Measurements from ENCODE around the gene PLXNB1. TPM values are rescaled to one million over a fixed set of nuclear protein-coding genes. Genes with fewer than 3 reads are reported as not detected.
A peak's percentile ranks its signal among the peaks of the same experiment; 100 is the strongest.

Gene PLXNB1
- total and polyA plus RNA-seq, 10 of the 15 experiments (the other 5 are each of a cell fraction or from before 2014, with no cell fraction given), result 0.18 to 15.1 (median 5.3) TPM

DNA sequence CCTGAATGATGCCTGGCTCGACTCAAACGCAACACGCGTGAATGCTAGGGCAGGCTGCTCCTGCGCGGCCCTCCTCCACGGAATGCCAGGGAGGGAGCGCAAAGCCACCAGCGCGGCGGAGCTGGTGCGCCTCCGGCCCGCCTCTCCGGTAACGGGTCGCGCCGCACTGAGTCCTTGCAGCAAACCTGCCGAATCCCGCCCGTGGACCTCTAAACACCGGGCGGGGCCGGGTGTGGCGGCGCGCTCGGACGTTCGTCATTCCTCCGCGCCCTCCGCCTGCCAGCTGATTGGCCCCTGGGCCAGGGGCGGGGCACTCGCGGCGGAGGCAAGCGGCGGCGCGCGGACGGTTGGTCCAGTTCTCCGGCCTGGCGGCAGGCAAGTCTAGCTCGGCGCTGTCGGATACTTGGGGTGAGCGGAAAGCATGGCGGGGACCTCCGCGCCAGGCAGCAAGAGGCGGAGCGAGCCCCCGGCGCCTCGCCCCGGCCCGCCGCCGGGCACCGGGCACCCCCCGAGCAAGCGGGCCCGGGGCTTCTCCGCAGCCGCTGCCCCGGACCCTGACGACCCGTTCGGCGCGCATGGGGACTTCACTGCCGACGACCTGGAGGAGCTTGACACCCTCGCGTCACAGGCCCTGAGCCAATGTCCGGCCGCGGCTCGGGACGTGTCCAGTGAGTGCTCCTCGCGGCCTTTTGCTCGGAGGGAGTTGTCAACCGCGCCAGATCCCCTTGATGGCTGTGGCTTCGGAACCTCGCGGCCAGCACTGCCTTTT lies 16.7 kb upstream of the PLXNB1 start, which contains the start of gene ATRIP (continued):
- TF ChIP-seq, protein P1, sequence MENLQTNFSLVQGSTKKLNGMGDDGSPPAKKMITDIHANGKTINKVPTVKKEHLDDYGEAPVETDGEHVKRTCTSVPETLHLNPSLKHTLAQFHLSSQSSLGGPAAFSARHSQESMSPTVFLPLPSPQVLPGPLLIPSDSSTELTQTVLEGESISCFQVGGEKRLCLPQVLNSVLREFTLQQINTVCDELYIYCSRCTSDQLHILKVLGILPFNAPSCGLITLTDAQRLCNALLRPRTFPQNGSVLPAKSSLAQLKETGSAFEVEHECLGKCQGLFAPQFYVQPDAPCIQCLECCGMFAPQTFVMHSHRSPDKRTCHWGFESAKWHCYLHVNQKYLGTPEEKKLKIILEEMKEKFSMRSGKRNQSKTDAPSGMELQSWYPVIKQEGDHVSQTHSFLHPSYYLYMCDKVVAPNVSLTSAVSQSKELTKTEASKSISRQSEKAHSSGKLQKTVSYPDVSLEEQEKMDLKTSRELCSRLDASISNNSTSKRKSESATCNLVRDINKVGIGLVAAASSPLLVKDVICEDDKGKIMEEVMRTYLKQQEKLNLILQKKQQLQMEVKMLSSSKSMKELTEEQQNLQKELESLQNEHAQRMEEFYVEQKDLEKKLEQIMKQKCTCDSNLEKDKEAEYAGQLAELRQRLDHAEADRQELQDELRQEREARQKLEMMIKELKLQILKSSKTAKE (IDR thresholded peaks at IDR 0.05; ENCODE audit: low read depth, poor library complexity, severe bottlenecking), result no peak
- TF ChIP-seq, protein P2, sequence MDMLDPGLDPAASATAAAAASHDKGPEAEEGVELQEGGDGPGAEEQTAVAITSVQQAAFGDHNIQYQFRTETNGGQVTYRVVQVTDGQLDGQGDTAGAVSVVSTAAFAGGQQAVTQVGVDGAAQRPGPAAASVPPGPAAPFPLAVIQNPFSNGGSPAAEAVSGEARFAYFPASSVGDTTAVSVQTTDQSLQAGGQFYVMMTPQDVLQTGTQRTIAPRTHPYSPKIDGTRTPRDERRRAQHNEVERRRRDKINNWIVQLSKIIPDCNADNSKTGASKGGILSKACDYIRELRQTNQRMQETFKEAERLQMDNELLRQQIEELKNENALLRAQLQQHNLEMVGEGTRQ (IDR thresholded peaks at IDR 0.05; ENCODE audit: borderline replicate concordance, low read depth, low read length), result no peak
- TF ChIP-seq, protein P3, sequence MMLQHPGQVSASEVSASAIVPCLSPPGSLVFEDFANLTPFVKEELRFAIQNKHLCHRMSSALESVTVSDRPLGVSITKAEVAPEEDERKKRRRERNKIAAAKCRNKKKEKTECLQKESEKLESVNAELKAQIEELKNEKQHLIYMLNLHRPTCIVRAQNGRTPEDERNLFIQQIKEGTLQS (IDR thresholded peaks at IDR 0.05; ENCODE audit: borderline replicate concordance, extremely low read depth, low read depth, low read length), result peak; percentile 85; the same call in 1 of the 2 replicates
- no peak for TF ChIP-seq ASH2L (IDR thresholded peaks at IDR 0.05; ENCODE audit: borderline replicate concordance, low read depth)
- TF ChIP-seq, protein P4, sequence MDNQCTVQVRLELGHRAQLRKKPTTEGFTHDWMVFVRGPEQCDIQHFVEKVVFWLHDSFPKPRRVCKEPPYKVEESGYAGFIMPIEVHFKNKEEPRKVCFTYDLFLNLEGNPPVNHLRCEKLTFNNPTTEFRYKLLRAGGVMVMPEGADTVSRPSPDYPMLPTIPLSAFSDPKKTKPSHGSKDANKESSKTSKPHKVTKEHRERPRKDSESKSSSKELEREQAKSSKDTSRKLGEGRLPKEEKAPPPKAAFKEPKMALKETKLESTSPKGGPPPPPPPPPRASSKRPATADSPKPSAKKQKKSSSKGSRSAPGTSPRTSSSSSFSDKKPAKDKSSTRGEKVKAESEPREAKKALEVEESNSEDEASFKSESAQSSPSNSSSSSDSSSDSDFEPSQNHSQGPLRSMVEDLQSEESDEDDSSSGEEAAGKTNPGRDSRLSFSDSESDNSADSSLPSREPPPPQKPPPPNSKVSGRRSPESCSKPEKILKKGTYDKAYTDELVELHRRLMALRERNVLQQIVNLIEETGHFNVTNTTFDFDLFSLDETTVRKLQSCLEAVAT (IDR thresholded peaks at IDR 0.05), result no peak
- peak; percentile 99 for TF ChIP-seq CREB1 (IDR thresholded peaks at IDR 0.05; ENCODE audit: low read depth)
- 0 out of 2 replicates have a peak, but pooled peaks have one; percentile 61 for TF ChIP-seq STAT1 (conservative IDR thresholded peaks at IDR 0.05)
- peak; percentile 85; the same call in 1 of the 2 replicates for TF ChIP-seq POLR2AphosphoS2 (IDR thresholded peaks at IDR 0.05; ENCODE audit: low read depth, low read length)
- TF ChIP-seq SMAD5 (IDR thresholded peaks at IDR 0.05; ENCODE audit: low read depth), result peak; percentile 76
- no peak for TF ChIP-seq MEF2B (IDR thresholded peaks at IDR 0.05; ENCODE audit: partially characterized antibody, poor library complexity, severe bottlenecking)
- TF ChIP-seq GABPA (IDR thresholded peaks at IDR 0.05; ENCODE audit: low read depth), result 0 out of 2 replicates have a peak, but pooled peaks have one; percentile 50
- peak; percentile 94 for TF ChIP-seq NKRF (conservative IDR thresholded peaks at IDR 0.05)
- TF ChIP-seq TARDBP (IDR thresholded peaks at IDR 0.05; ENCODE audit: borderline replicate concordance), result no peak
- no peak; the same call in none of the 2 replicates for TF ChIP-seq GATAD2B (conservative IDR thresholded peaks at IDR 0.05; ENCODE audit: low read depth)
- TF ChIP-seq CHD4 (IDR thresholded peaks at IDR 0.05), result no peak
- peak; percentile 83 for TF ChIP-seq ZNF687 (IDR thresholded peaks at IDR 0.05)
- peak; percentile 68; the same call in 1 of the 2 replicates for TF ChIP-seq CBFB (IDR thresholded peaks at IDR 0.05; ENCODE audit: low read depth)
- 0 out of 2 replicates have a peak, but pooled peaks have one; percentile 20 for TF ChIP-seq TBL1XR1 (IDR thresholded peaks at IDR 0.05; ENCODE audit: low read depth, low read length)
